Measurements from ENCODE around the gene NPR3.

GRCh38 chr5:32687499-32687831, 23.7 kb upstream of the NPR3 start:
- TF ChIP-seq, protein P1, sequence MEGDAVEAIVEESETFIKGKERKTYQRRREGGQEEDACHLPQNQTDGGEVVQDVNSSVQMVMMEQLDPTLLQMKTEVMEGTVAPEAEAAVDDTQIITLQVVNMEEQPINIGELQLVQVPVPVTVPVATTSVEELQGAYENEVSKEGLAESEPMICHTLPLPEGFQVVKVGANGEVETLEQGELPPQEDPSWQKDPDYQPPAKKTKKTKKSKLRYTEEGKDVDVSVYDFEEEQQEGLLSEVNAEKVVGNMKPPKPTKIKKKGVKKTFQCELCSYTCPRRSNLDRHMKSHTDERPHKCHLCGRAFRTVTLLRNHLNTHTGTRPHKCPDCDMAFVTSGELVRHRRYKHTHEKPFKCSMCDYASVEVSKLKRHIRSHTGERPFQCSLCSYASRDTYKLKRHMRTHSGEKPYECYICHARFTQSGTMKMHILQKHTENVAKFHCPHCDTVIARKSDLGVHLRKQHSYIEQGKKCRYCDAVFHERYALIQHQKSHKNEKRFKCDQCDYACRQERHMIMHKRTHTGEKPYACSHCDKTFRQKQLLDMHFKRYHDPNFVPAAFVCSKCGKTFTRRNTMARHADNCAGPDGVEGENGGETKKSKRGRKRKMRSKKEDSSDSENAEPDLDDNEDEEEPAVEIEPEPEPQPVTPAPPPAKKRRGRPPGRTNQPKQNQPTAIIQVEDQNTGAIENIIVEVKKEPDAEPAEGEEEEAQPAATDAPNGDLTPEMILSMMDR (IDR thresholded peaks at IDR 0.05), result no peak
- no peak for TF ChIP-seq POLR2A (IDR thresholded peaks at IDR 0.05)
